ENCODE data around the gene PARP12. TPM values are rescaled to one million over a fixed set of nuclear protein-coding genes. Genes with fewer than 3 reads are reported as not detected.

PARP12 gene
- polyA plus RNA-seq, 1 donor (not counting 4 experiments of a cell fraction or from before 2014, with no cell fraction given) = 66.0 TPM

GRCh38 chr7:140018125-140019043 is 44.4 kb downstream of the PARP12 start:
- Histone ChIP-seq H3K9me3 (ENCODE audit: control insufficient read depth, low read depth, low read length) (no peaks in the 10 kb centered on the region), H3K4me3 (ENCODE audit: control insufficient read depth in 2 of 3, extremely low read depth in 1 of 3, insufficient read depth in 2 of 3, low read depth in 1 of 3, low read length in 3 of 3) (no peak overlapping the region), H3K4me2 (ENCODE audit: control insufficient read depth, extremely low read depth, insufficient read depth, low read depth, low read length) (no peak overlapping the region), H3K36me3 (ENCODE audit: control insufficient read depth in 2 of 2, extremely low read depth in 1 of 2, insufficient read depth in 2 of 2, low read length in 2 of 2) (peaks cover 2 to 4% of the 10 kb centered on the region in 2 experiments), H3K27me3 (ENCODE audit: control insufficient read depth, extremely low read depth, insufficient read depth, low read length) (no peaks in the 10 kb centered on the region), H3K4me1 (ENCODE audit: control insufficient read depth, extremely low read depth, insufficient read depth, low read length) (no peaks in the 10 kb centered on the region), H3K27ac (ENCODE audit: control insufficient read depth, insufficient read depth, low read length) (no peak overlapping the region), H4K20me1 (ENCODE audit: control insufficient read depth, extremely low read depth, insufficient read depth, low read length) (no peaks in the 10 kb centered on the region), H3K79me2 (ENCODE audit: control insufficient read depth, insufficient read depth, low read length) (no peaks in the 10 kb centered on the region), H3K9ac (ENCODE audit: control insufficient read depth, extremely low read depth, insufficient read depth, low read length) (no peak overlapping the region), H2AFZ (ENCODE audit: control insufficient read depth, low read length) (no peak overlapping the region), H3K9me1 (ENCODE audit: control insufficient read depth, extremely low read depth, insufficient read depth, low read length) (no peaks in the 10 kb centered on the region)
- DNase-seq (ENCODE audit: low read depth, low spot score) = no peak
- no peak for FAIRE-seq
- no peak for TF ChIP-seq CTCF (optimal IDR thresholded peaks at IDR 0.05 in 1 of 3, IDR thresholded peaks at IDR 0.05 in 1 of 3, conservative IDR thresholded peaks at IDR 0.05 in 1 of 3; ENCODE audit: extremely low read depth in 1 of 3, insufficient read depth in 2 of 3, low read length in 3 of 3)
- no peak for TF ChIP-seq EZH2 (IDR thresholded peaks at IDR 0.05; ENCODE audit: low read length)
- dilution Hi-C loops (cut with MboI; ENCODE audit: extremely low pct_ligation_motif_present, low sequenced_read_pairs) = loop anchor here (25.0 kb wide), 1 partner anchor 406 kb away; no protein-coding TSS in a partner anchor

- no peak for FAIRE-seq
- no peak for DNase-seq (ENCODE audit: low read depth, low spot score)
- dilution Hi-C loops (cut with MboI; ENCODE audit: extremely low pct_ligation_motif_present, low sequenced_read_pairs) = loop anchor here (25.0 kb wide), 1 partner anchor 405 kb away; no protein-coding TSS in a partner anchor
Measured at GRCh38 chr7:140017543-140017942, 45.2 kb downstream of the PARP12 start.

More at GRCh38 chr7:140017543-140017942, 45.2 kb downstream of the PARP12 start:
- H3K9ac ChIP-seq (ENCODE audit: control insufficient read depth, extremely low read depth, insufficient read depth, low read length) = no peak overlapping the region
- no peaks in the 10 kb centered on the region for H3K36me3 ChIP-seq (ENCODE audit: control insufficient read depth in 2 of 2, extremely low read depth in 1 of 2, insufficient read depth in 2 of 2, low read length in 2 of 2)
- H4K20me1 ChIP-seq (ENCODE audit: control insufficient read depth, extremely low read depth, insufficient read depth, low read length) = no peaks in the 10 kb centered on the region
- no peaks in the 10 kb centered on the region for H3K79me2 ChIP-seq (ENCODE audit: control insufficient read depth, insufficient read depth, low read length)
- no peaks in the 10 kb centered on the region for H3K9me1 ChIP-seq (ENCODE audit: control insufficient read depth, extremely low read depth, insufficient read depth, low read length)
- H2AFZ ChIP-seq (ENCODE audit: control insufficient read depth, low read length) = no peak overlapping the region
- no peak overlapping the region for H3K4me2 ChIP-seq (ENCODE audit: control insufficient read depth, extremely low read depth, insufficient read depth, low read depth, low read length)
- TF ChIP-seq CTCF (optimal IDR thresholded peaks at IDR 0.05 in 1 of 3, IDR thresholded peaks at IDR 0.05 in 1 of 3, conservative IDR thresholded peaks at IDR 0.05 in 1 of 3; ENCODE audit: extremely low read depth in 1 of 3, insufficient read depth in 2 of 3, low read length in 3 of 3) = no peak
- TF ChIP-seq EZH2 (IDR thresholded peaks at IDR 0.05; ENCODE audit: low read length) = no peak
- H3K4me3 ChIP-seq (ENCODE audit: control insufficient read depth in 2 of 3, extremely low read depth in 1 of 3, insufficient read depth in 2 of 3, low read depth in 1 of 3, low read length in 3 of 3) = no peak overlapping the region
- no peaks in the 10 kb centered on the region for H3K9me3 ChIP-seq (ENCODE audit: control insufficient read depth, low read depth, low read length)
- H3K4me1 ChIP-seq (ENCODE audit: control insufficient read depth, extremely low read depth, insufficient read depth, low read length) = no peaks in the 10 kb centered on the region
- H3K27ac ChIP-seq (ENCODE audit: control insufficient read depth, insufficient read depth, low read length) = no peak overlapping the region
- no peaks in the 10 kb centered on the region for H3K27me3 ChIP-seq (ENCODE audit: control insufficient read depth, extremely low read depth, insufficient read depth, low read length)

Measured in keratinocyte (primary cell).